RPMI8226 (cell line): ENCODE data around the gene DOK1.

Experiments
- DNase-seq: peaks from one replicate; pipeline ENCODE4 v3.0.0-alpha.2; 2015

Gene DOK1

DNA sequence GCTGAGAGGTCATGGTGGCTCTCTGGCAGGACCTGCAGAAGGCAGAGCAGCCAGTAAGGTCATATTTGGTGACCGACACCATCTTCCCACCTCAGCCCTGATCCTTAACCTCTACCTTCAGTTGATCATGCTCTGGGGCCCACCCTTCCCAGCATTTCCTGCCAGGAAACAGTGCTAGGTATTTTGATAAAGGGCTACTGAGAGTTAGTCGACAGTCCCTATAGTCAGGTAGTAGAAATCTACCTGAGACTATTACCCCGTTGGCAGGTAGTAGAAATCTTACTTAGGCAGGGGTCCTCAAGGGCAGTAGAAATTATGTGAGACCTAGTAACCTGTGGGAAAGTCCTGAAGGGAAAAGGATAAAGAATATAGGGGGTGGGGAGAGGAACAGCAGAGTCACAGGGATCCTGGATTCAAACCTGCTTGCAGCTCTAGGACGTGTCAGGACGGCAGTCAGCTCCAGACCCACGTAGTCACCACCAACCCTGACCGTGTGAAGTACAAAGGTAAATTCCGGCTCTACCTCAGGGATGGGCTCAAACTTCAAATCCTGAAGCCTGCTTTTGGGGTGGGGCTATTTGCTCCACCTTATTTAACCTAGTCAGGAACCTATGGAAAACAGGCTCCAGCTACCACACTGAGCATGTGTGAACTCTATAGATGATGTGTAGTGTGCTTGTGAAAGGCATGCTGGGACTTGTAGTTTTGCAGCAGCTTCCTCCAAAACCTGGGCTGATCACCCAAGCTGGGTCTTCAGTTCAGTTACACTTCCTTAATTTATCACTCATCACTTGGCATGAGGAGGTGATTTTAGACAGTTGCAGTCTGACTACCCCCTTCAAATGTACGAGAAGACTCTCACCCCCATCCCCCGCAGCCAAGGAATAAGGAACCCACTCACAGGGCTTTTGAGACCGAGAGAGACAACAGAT, 28.5 kb upstream of the DOK1 start, which contains the start of gene DQX1:
Gene DQX1, minus strand, starts transcription at position 515 of the 932 bp plus-strand sequence. Its CDS starts 502 bp downstream, at position 13.
- DNase-seq = peak; percentile 40

DNA sequence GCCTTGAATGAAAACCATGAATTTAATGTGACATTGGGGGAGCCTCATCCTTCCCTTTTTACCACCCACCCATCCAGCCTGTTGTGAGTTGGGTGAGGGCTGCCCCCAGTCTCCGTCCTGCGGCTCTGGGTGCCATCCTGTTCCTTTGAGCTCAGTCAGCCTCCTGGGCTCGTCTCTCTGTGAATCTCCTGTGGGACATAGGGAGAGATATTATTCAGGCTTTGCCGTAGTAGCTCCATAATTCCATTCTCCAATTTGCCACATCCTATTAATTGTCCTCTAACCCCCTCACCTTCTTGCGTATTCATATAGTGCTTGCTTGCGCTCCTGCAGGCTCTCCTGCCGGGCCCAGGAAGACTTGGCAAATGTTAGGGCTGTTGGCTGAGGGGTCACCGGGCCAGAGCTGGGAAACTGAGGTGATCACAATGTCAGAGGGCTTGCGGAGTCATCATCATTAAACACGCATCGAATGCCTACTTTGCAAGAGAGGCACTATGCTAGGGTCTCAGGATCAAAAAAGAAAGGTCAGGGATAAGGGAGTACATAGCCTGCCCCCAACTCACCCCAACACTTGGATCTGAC, 27.8 kb upstream of the DOK1 start:
- DNase-seq = no peak

DNA sequence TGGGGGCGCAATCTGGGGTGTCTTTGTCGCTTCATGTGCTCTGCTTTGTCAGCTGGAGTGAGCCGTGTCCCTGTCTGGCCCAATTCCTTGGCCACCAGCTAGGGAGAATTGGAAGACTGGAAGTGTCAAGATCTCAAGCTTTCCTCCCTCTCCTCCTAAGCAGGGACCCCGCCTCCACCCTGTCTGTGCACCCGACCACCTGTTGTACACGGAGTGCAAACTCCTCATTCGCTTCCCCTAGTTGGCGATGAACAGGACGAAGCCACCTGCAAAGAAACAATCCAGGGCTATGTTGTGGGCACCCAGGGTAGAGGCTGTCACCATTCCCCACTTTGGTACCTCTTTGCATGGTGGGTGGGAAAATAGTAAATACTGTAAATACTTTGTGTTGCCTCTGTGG, 26.8 kb upstream of the DOK1 start:
- no peak for DNase-seq

DNA sequence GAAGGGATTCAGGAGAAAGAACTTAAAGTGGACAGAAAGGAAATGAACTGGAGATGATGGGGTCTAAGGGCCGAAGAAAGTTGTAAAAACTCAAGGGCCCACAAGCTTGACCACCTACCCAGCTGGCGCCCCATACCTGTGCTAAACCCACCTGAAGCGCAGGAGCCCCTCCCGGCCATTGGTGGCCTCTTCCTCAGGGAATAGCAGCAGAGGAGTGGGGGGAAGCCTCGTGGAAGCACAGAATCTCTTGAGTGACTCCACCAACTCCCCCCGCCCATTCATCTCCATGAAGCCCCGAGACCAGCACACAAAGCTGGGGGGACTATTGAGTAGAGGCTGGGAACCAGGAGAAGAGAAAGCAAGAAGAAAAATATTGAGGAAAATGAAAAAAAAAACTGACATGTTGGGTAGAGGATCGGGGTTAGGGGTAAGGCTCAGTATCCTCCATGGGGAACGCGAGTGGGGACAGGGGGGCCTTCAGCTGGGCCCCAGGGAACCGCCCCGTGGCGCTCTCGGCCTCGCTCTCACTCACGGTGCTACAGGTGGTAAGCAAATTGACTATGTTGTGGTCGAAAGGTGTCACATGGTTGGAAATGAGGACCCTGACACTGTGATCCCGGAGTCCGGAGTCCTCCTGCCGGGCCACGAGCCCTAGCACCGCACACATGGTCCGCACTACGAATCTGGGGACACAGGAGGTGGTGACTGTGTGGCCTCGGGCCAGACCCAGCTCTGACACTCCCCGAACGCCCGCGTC, 25.7 kb upstream of the DOK1 start:
- DNase-seq = peak; percentile 36

DNA sequence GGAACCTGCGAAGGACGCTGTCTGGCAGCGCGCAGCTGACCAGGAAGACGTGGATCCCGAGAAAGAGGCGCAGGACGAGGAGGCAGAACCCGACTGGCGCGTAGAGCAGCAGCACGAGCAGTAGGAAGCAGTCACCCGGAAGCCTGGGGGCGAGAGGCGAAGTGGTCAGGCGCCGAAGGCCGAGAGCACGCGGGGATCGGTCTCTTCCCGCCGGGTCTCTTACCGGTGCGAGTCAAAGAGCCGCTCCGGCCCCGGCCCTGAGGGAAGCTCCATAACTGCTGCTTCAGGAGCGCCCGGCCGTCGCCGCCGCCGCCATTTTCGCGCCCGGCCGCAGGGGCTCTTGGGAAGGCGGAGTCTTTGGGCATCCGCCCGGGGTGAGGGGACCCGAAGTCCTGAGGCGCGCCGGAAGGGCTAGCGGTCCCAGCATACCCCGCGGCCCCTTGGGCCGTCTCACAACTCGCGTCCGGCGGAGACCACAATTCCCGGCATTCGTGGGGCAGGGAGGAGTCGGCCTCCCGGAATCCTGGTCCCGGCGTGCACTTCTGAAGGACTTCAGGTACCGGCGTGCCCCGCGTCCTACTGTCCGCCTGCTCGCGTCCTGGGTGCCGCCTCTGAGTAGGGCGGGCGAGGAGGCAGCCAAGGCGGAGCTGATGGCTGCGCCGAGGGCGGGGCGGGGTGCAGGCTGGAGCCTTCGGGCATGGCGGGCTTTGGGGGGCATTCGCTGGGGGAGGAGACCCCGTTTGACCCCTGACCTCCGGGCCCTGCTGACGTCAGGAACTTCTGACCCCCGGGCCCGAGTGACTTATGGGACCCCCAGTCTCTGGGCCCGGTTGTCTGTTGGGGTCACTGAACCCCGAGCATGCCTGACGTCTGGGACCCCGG, 24.9 kb upstream of the DOK1 start, which contains the start of the genes AUP1 and HTRA2:
Gene AUP1, minus strand, starts transcription at position 350 of the 882 bp plus-strand sequence. Its CDS starts 77 bp downstream, at position 273.
Gene HTRA2, plus strand, starts transcription at position 577 of the 882 bp plus-strand sequence. Its CDS starts 74 bp downstream, at position 651.
- peak; percentile 98 for DNase-seq

DNA sequence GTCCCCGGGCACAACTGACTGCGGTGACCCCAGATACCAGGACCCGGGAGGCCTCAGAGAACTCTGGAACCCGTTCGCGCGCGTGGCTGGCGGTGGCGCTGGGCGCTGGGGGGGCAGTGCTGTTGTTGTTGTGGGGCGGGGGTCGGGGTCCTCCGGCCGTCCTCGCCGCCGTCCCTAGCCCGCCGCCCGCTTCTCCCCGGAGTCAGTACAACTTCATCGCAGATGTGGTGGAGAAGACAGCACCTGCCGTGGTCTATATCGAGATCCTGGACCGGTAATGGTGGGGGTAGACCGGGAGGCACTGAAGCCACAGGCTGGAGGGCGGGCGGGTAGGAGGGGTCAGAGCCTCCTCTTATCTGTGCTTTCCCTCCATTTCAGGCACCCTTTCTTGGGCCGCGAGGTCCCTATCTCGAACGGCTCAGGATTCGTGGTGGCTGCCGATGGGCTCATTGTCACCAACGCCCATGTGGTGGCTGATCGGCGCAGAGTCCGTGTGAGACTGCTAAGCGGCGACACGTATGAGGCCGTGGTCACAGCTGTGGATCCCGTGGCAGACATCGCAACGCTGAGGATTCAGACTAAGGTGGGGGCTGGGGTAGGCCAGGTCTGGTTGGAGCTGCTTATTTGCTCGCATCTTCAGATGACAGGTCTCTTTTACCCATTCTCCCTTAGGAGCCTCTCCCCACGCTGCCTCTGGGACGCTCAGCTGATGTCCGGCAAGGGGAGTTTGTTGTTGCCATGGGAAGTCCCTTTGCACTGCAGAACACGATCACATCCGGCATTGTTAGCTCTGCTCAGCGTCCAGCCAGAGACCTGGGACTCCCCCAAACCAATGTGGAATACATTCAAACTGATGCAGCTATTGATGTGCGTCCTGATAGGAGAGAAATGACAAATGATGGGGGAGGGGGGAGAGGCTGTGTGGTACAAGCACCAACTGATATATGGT, 24.0 kb upstream of the DOK1 start:
- DNase-seq = peak; percentile 50

DNA sequence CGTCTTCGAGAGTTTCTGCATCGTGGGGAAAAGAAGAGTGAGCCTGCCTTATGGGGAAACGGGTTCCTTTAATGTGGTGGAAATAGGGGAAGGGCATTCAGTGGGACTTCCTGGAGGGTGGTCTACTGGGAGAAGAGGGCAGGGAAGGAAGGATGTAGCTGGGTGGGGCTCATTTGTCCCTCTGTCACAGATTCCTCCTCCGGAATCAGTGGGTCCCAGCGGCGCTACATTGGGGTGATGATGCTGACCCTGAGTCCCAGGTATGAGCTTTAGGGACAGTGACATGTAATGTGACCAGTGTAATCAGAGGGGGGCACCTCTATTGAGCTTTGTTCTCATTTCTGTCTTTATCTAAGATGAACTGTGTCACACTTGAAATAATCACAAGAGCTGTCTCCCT, 22.9 kb upstream of the DOK1 start:
- DNase-seq = no peak

DNA sequence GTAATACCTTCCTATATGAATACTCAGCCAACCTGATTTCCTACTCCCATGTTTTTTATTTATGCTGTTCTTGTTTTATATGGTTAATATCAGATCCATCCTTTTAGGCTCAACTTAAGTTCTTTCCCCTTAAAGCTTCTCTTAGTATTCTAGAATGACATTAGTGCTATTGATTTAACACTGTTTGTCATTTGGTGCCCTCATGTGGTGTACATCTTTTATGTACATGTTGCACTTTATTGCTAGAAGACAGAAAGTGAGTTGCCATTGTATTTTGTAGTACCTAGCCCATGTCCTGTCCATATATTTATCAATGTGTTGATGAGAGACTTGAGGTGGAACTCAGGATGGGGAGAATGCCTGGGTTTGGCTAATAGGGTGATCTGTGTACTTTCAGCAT, 22.3 kb upstream of the DOK1 start:
- peak; percentile 40 for DNase-seq

DNA sequence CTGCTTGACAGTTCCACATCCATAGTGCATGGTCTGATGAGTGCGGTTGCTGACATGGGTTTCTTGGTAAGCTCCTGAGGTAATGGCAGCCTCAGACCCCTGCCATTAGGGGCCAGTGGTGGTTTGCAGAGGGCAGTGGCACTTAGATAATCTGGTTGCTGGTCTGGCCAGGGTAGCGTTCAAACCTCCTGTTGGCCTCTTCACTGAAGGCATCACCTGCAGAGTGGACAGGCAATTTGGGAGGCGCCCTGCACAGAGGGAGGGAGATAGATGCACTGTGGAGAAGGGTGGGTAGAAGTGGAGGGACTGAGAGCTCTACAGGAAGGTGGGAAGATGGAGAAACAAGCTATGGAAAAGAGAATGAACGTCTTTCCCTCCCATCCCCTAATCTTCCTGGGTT, 21.1 kb upstream of the DOK1 start:
- DNase-seq = no peak

DNA sequence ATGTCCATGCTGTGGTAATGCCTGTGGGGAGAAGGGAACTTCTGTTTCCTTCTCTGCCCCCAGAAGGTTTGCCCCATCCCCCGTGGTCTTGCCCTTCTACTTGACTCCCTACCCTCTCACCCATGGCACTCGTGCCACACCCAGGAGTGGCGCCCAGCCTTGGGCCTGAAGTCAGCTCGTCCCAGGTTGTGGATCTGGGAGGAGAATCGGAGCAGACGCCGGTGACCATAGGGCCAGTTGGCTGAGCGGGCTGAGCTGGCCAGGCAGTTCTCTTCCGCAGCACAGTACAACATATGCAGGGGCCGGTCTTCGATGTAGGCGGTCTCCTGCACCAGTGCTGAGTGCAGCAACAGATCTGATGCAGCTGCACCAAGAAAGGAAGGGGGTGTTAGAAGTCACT, 20.1 kb upstream of the DOK1 start:
- DNase-seq = no peak

DNA sequence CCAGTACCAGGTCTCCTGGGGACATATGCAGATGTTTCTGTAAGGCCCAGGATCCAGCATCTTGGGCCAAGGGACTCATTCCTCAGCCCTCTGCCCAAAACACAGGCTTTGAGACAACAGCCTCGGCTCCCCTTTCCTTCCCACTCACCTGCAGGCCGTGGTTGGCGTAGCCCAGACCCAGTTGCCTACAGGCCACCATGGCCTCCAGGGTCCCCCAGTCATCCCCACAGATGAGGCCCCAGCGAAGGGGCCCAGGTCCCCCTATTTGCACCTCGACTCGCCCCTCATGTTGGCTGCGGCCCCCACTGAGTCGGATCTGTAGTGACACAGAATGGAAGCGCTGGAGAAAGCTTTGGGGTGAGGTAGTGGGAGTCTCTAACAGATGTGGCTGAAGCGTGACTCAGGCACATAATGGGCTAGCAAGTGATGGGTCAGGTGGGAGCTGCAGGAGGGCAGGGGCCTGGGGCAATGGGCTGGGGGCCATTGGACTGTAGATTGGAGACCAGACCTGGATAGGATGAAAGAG, 19.0 kb upstream of the DOK1 start:
- no peak for DNase-seq

DNA sequence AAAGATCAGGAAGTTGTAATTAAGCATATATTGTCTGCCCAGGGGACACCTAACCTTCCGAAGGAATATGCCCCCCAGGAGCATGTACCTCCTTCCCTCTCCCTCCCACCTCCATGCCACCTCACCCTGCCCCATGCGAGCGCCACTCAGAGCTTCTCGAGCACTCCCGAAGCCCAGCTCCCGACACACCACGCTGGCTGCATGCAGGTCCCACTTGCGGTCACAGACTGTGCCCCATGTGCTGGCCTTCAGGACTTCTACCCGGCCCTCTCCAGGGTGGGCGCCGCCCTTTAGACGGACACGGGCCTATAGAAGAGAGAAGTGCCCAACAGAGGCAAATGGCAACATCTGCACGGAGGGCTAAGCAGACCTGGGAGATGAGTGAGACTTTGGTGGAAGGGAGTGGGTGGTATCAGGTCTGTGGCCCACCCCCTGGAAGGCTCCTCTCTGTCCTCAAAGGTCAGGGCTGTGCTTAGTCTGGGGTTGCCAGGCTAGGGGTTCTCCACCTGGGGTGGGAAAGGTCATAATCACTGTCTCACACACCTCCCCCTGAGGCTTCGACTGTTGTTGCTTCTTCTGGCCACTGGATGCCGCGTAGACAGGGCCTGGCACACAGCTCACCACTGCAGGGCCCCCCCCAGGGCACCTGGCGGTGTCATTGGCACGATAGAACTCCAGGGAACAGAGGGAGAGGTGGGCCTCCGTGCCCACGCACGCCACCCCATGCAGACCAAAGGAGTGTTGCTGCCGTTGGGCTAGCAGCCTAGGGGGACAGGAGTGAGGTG, 18.2 kb upstream of the DOK1 start:
- peak; percentile 39 for DNase-seq

DNA sequence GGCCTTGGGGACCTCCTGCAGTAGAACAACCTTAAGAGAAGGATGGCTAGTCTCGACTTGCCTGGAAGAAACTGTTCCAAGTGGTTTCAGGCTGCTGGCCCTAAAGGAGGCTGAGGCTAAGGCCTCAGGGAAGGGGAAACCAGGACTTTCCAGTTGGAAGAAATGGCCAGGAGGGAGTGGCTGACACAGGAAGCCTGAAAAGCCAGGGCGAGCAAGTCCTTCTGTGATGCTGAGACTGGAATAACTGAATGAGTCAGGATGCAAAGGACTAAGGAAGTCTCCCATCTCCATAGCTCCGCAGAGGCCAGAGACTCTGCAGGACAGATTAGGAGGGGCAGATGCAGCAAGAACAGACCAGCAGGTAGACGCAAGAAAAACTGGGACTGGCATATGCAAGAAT, 17.4 kb upstream of the DOK1 start:
- no peak for DNase-seq

DNA sequence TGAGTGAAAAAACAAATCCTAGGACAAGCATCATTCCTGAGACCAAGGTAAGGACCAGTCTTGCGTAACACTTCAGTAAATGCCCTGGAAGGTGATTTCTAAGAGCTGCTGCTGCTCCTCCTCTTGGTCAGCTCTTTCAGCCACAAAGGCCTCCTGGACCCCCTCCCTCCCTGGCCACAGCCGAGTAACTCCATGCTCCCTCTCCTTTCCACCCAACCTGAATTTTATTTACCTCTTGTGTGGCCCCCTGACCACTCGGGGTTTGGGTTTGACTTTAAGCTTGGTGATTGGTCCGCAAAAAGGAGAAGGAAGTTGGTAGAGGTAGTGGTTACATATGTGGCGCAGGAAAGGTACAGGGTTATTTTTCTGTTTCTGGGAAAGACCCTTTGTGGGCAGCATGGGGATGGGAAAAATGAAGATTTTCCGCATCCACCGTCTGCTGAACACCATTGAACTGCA, 15.6 kb upstream of the DOK1 start:
- DNase-seq = no peak

DNA sequence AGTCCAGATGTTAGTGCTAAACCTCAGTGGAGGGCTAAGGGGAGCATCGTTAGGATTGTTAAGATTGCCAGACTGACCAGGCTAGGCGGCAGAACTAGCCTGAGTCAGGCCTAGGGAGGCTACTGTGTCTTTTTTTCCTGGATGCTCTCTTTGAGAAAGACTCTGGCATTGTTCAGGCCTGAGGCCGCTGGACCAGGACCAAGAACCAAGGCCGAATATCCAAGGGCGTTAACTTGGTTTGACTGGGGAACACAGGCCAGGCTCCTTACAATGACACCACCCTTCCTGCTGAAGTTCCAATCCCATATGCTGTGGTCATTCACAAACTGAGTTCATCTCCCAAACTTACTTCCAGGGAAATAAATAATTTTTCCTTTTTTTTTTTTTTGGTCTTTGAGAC, 14.2 kb upstream of the DOK1 start:
- no peak for DNase-seq

DNA sequence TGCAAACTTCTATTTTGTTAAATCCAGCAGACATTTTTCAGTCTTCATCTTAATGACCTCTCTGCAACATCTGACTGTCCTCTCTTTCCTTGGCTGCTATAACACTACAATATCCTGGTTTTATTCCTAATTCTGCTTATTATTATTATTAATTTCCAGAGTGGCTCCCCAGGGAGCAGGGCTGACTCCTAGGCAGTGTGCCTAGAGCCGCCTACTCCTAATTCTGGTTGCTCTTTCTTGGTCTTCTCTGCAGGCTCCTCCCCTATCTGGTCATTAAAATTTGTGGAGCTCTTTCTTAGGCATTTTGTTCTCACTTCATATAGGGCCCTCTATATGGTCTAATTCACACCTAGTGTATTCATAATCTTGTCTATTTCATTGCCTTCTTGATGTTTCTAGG, 11.5 kb upstream of the DOK1 start:
- no peak for DNase-seq

DNA sequence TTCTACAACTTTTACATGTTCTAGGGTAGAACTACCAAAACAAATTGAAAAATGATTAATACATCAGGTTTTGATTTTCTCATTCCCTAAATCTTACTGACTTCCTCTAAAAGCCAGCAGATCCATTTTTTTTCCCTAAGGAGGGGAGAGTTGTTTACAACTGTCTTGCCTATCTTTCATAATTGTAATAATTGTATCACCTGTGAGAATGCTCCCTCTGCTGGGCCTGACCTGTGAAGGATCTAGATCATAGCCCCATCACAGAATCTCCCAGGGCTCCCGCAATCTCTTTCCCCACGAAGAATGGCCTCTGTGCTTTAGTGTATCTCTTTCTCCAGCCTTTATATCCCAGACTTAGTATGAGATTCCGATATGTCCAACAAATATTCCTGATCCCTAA, 9.9 kb upstream of the DOK1 start:
- DNase-seq = peak; percentile 28

DNA sequence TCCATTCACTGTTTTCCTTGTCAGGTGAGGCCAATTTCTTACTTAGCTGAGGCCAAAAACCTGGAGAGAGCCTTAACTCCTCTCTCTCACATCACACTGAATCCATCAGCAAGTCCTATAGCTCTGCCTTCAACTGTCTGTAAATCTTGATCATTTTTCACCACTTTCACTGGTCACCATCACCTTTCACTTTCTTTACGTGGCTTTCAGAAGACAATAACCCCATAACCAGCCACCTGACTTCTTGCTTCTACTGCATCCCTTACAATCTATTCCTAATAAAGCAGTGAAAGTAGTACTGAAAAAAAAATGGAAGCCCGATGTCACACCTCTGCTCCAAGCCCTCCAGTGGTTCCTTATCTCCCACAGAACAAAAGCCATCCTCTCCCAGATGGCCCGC, 8.5 kb upstream of the DOK1 start:
- no peak for DNase-seq

DNA sequence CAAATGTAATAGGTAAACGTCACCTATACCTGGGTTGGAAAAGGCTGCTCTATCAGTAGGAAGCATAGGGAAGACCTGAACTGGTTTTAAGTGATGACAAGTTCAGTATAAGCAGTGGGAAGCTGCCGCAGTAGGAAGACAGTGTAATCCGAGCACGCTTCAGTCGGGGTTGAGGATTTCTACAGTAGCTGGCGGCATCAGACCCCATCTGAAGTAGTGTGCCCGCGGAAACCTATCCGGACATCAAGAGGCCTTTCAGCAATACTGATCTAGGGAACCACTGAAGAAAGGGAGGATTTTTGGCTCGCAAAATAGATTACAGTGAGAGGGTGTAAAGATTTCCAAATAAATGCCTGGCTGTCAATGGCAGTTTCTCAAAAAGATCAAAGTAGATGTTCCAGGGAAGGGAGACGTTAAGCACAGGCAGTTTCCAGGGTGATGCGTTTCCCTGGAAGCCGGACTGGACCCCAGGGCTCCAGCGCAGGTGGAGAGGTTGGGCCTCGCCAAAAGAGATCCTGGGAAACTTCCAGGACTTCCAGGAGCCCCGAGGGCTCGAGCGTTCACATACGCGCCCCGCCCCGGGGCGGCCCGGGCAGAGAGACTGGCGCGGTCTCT, 6.1 kb upstream of the DOK1 start:
- DNase-seq = no peak
